ENCODE measurements around the gene VPS39.

DNA sequence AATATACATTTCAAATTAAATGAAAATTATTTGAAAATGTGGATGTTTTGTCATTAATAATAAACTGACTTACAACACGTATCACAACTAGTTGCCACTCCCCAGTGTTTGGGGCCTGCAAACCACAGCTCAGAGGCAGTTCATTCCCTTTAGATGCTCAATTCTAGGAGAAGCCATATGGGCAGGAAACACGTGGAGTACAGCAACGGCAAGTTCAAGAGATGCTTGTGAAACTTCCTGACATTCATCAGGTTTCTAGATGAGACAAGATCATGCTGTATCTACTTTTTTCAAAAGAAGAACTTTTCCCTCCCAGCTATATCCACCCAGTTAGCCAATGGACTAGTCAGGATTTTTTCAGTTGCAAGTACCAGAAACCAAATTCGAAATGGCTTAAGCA, 96.2 kb downstream of the VPS39 start:
- TF ChIP-seq CTCF (IDR thresholded peaks at IDR 0.05; ENCODE audit: low read depth, low read length, poor library complexity, severe bottlenecking) (no peak), EZH2phosphoT487 (IDR thresholded peaks at IDR 0.05; ENCODE audit: borderline replicate concordance, low read length) (no peak)
